ENCODE data around the gene VAC14.

DNA sequence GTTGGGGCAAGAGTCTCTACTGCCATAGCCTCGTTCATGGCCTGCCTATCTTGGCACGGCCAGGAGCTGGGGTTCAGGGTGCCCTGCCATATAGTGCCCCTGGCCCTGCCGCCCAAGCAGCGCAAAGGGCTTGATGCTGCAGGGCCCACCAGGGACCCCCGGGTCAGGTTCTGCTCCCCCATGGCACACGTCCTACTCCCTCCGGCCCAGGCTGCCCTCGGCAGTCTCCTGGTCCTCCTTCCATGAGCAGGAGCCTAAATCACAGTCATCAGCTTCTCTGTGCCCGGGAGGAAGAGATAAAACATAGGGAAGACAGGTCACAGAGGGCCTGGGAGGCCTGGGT lies 59.2 kb downstream of the VAC14 start:
- no peak for TF ChIP-seq CTCF (IDR thresholded peaks at IDR 0.05)
- TF ChIP-seq POLR2A (IDR thresholded peaks at IDR 0.05) = no peak
- TF ChIP-seq POLR2AphosphoS5 (IDR thresholded peaks at IDR 0.05; ENCODE audit: insufficient read depth in 1 of 2, low read depth in 1 of 2) = no peak

Data from vagina (tissue), 2 donors.